HG03439 (cell line): ENCODE results near the gene SFT2D1.
"Not testable (repeated sequence)": the region's sequence is repeated elsewhere in the genome, so short reads cannot be mapped to it uniquely, and the experiment has no call there.

Experiments used
- ATAC-seq: cut with Tn5 transposase; IDR thresholded peaks from one replicate; pipeline ENCODE4 v1.9.1; 2021; ENCODE audit warnings: mild to moderate bottlenecking, moderate library complexity; ENCODE audit not compliant: unreplicated experiment

The SFT2D1 gene

DNA sequence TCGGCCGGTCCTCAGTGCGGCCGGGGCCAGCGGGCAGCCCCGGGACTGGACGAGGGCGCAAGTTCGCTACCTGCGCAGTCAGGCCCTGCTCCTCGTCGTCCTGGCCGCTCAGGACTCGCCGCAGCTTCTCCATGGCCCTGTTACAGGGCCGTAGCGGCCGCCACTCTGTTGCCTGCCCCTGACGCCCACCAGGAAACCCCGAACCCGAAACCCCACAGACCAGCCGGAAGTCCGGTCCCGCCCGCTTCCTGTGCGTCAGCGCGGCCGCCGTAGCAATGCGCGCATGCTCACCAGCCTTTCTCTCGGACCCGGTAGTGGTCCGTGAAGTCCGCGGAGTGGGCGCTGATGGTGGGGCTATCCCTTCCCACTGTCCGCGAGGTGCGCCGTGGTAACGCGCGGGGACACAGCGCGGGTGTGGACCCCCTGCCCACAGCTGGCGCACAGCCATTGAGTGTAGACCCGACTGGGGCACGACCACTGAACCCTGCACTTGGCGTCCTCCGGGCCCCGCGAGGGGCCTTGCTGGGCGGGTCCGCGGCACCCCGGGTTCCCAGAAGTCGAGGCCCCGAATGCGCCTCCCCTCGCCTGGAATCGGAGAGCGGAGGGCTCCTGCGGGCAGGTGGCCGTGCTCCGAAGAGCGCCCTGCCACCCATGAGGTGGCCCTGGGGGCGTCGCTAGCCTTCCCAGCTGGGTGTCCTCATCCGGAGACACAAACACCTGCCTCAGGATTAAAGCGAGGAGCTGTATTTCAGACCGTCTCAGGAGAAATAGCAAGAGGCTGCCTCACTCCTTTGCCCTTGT is at the start of gene SFT2D1:
Gene SFT2D1, minus strand, starts transcription at position 197 of the 801 bp plus-strand sequence. Its CDS starts 64 bp downstream, at position 133.
- peak; percentile 95 for ATAC-seq

DNA sequence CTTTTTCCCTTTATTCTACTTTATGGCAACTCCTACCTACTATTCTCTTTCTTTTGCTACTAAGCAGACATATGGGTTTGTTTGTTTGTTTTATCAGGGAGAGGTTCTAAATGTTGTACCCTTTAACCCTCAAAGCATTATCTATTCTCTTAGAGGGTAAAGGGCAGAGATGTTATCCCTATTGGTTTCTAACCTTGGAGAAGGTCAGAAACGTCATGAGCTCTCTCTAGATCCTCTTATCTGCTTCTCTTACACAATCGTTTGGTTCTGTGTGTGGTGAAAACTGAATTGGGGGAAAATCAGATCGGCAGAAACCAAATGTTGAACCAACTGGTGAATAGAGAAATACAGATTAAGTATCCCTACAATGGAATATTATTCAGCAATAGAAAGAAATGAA is 46.8 kb upstream of the SFT2D1 start:
- ATAC-seq, result no peak

DNA sequence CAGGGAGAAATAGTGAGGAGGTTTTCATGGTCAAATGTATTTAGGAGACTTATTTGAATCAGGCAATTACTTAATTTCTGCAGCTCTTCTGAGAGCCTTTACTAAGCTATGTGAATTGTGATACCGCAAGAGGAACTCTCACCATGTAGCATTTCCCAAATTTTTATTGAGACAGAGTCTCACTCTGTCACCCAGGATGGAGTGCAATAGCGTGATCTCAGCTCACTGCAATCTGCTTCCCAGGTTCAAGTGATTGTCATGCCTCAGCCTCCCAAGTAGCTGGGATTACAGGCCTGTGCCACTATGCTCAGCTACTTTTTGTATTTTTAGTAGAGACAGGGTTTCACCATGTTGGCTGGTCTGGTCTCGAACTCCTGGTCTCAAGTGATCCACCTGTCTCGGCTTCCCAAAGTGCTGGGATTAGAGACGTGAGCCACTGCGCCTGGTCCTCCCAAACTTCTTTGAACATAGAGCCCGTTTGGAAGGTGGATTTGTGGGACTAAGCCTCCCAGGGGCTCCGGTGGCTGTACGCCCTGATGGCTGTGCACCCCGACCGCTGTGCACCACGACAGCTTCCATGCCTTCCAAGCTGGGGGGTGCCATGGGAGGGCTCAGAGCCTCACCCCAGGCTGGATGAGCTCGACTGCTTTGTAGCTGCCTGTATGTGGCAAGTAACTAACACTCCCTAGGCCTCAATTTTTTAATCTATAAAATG is 46.1 kb upstream of the SFT2D1 start:
- no peak for ATAC-seq

DNA sequence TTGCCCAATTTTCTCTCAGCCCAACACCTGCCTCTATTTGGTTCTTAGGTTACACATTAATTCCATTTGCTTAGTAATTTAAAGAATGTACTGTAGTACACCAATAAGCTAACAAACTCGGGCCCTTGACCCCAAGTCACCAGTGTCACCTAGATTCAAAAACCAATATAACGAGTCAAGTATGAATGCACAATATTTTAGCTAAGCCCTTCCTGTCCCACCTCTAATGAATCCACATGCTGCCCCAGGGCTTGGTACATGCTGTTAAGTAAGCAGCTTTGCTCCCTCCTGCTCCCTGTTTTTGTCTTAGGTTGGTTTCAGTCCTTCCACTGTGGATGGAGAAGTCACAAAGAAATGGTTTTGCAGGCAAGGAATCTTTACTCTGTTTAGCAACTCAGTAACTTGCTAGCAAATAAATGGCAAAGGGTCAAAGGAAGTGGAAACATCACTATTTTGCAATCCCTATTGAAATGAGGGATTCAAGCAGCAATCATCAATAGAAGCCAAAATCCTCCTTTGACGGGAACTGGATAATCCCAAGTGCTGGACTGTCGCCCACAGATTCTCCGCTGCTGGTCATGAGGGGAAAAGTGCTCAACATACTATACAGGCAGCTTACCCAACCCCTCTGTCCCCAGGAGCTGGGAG is 45.4 kb upstream of the SFT2D1 start:
- no peak for ATAC-seq

DNA sequence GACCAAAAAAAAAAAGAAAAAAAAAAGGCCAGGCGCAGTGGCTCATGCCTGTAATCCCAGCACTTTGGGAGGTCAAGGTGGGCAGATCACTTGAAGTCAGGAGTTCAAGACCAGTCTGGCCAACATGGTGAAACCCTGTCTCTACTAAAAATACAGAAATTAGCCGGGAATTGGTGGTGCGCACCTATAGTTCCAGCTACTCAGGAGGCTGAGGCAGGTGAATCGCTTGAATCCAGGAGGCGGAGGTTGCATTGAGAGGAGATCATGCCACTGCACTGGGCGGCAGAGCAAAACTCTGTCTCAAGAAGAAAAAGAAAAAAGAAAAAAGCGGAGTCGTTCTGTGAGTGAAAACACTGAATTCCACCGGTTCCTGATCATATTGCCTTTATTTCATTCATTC is 44.8 kb upstream of the SFT2D1 start:
- ATAC-seq, result not testable (repeated sequence)

DNA sequence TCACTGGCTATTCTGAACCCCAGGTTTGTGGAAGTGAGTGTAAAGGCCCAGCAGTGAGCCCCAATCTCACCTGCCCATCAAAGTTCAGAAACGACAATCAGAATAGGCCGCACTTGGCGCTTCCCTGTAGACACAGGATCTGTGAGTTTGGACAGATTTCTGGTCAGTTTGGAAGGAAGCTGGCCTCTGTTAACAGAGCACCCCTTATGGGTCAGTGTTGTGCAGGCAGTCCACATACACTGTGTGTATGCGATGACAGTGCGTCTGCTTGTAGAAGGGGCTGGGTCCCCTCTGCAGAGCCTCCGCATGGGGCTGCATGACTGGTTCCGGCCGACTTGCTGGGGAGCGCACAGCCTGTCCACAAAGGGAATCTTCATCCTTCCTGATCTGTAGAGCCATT is 43.8 kb upstream of the SFT2D1 start:
- no peak for ATAC-seq

DNA sequence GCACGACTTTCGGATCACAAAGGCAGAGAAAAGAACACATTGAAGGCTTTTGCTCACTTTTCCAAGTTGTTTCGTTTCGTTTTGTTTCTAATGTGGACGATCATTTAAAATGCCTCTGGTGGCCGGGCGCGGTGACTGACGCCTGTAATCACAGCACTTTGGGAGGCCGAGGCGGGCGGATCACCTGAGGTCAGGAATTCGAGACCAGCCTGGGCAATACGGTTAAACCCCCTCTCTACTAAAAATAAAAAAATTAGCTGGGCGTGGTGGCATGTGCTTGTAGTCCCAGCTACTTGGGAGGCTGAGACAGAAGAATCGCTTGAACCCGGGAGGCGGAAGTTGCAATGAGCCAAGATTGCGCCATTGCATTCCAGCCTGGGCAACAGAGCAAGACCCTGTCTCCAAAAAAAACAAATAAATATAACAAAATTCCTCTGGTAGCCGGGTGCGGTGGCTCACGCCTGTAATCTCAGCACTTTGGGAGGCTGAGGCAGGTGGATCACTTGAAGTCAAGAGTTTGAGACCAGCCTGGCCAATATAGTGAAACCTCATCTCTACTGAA is 41.5 kb upstream of the SFT2D1 start:
- not testable (repeated sequence) for ATAC-seq

DNA sequence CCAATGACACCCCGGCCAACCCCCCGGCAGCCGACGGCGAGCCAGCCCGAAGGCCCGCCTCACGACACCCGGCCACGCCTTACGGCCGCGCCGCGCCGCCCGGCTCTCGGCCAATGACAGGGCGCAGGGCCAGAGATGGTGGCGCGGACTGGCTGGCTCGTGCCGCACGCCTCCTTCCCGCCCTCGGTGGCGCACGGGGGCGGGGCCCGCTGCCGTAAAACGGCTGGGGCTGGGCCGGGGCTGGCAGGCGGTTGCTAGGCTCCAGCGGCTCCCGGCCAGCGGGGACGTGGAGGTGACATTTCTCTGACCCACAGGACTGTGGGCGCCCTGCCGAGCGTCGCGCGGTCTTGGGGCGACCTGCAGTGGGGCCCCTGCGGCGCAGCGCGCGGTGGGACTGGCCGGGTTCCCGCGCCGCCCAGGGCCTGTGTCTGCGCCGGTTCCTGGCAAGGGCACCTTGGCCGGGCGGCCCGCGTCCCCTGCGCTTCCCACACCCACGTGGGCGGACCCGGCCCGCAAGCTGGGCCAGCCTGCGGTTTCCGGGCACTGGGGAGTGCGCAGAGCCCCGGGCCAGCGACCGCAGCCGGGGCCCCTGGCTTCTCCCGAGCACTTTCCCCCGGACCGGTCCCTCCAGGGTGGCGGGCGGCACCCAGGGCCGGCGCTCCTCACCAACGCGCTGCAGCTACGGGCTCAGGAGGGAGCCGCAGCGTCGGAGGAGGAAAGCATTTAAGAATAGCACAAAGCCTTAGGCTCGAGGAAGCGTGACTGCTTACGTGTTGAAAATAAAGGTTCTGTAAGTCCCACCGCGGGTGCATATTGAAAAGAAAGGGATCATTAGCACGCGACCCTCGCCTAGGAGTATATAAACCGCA is 40.8 kb upstream of the SFT2D1 start, which contains the start of gene MPC1:
Gene MPC1, minus strand, starts transcription at position 8 of the 869 bp plus-strand sequence. CDS start 64 bp downstream, outside the sequence.
- ATAC-seq, result peak; percentile 90

DNA sequence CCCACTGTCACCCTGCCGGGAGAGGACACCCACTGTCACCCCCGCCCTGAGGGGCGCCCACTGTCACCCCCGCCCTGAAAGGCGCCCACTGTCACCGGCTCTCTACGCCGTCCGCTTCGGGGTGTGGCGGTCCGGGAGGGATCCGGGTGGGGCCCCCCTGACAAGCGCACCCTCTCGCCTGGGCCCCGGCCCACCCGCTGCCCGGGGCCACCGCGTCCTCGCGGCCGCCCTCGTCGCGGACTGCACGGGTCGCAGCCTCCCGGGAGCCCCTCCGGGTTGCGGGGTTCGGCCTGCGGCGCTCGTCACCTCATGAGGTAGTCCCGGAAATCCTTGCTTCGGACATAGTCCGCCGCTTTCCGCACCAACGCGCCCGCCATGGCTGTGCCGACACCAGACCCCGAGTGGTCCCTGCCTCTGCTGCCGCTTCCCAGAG is 40.2 kb upstream of the SFT2D1 start:
- no peak for ATAC-seq

DNA sequence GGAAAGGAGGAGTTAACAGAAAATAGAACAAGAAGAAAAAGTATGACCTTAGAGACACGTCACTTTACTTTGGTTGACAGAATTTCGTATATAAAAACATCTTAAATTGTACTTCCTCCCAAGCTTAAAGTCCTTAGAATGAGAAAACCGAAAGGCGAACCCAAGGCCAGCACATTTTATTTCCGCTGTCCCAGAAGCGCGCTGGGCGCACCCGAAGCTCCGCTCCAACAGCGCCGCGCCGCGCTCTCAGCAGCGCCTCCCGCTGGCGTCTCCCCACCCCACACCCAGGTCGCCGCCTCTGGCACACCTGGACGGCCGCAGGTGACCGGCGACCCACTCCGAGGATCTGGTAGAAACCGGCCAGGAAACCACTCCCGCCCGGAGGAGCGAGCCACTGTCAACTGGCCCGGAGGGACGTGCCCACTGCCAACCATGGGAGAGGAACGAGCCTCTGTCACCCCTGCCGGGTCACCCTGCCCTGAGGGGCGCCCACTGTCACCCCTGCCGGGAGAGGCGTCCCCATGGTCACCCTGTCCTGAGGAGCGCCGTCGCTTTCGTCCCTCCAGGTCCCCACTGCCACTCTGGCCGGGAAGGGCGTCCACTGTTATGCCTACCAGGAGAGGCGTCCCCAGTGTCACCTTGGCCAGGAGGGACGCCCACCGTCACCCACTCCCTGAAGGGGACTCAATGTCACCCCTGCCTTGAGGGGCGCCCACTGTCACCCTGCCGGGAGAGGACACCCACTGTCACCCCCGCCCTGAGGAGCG is 39.6 kb upstream of the SFT2D1 start:
- peak; percentile 56 for ATAC-seq

DNA sequence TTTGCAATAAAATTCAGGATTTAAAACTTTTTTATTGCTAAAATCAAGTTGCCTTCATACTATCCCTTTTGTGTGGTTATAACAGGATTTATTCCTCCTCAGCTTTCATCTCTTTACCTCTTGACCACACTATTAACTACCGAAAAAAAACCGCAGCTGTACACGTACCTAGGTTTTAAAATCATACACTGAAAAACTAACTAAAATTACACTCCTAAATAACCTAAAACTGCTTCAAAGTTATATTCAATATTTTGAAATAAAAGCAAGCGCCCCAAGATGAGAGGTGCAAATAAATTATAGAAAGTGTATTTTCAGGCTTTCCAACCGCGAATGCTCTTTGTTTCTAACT is 39.0 kb upstream of the SFT2D1 start:
- no peak for ATAC-seq

DNA sequence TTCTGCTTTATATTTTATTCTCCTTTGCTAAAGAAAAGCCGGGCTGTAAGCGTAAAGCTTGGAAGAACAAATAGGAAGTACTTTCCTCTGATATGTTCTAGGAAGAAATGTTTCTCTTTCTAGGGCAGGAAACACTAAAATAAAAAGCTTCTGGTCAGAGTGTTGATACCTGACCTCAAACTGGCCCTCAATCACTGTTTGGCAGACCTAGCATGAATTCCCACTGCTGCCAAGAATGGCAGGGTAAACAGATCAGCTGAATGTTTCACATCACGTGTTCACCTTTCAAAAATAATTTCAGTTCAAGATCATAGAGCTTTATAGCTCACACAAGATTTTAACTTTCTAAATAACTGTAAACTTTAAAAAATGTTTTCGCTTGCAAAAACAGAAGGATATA is 37.5 kb upstream of the SFT2D1 start:
- ATAC-seq, result no peak

DNA sequence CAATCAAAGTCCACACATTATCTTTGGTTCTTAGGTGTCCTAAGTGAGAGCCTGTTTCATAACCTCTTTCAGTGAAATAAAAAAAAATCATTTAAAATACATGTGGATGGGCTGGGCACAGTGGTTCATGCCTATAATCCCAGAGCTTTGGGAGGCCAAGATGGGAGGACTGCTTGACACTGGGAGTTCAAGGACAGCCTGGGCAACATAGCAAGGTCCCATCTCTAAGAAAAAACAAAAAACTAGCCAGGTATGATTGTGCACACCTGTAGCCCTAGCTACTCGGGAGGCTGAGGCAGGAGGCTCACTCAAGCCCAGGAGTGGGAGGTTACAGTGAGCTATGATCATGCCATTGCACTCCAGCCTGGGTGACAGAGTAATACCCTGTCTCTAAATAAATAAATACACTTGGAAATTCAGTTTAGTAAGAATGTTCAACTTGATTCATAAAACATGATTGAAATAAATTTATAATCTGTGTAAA is 36.8 kb upstream of the SFT2D1 start:
- ATAC-seq, result no peak

DNA sequence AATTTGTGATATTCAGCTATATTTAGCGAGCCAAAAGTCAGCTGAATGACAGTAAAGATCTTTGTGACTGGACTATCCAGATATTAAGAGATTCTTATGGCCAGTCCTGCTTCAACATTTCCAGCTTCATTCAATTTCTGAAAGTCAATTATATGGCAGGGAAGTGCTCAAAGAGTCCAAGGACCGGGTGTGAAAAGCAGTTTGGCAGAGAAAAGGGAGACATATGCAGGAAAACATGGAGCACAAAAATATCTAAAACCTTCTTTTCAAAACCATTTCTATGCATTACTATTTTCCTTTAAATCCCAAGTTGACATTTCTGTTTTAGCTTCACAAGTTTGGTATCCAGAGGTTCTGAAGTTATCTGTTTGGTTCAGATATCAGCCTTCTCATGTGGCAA is 35.4 kb upstream of the SFT2D1 start:
- ATAC-seq, result no peak

DNA sequence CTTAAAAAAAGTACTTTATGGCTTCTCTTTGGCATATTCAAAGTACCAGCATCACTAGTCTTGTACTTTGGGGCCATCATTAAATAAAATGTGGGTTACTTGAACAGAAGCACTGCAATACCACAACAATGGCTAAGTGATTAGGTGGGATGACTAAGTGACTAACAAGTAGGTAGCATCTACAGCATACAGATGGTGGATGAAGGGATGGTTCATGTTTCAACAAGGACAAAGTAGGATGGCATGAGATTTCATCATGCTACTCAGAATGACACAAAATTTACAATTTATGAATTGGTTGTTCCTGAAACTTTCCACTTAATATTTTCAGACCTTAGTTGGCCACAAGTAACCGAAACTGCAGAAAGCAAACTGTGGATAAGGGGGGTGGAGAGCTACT is 32.7 kb upstream of the SFT2D1 start:
- ATAC-seq, result no peak

DNA sequence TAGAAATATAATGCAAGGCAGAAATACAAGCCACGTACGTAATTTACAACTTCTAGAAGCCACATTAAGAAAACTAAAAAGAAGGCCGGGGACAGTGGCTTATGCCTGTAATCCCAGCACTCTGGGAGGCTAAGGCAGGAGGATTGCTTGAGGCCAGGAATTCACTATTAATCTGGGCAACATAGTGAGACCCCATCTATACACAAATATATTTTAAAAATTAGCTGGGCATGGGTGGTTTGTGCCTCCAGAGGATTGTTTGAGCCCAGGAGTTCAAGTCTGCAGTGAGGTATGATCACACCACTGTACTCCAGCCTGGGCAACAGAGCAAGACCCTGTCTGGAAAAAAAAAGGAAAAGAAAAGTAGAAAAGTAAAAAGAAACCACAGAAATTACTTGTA is 28.1 kb upstream of the SFT2D1 start:
- ATAC-seq, result no peak

DNA sequence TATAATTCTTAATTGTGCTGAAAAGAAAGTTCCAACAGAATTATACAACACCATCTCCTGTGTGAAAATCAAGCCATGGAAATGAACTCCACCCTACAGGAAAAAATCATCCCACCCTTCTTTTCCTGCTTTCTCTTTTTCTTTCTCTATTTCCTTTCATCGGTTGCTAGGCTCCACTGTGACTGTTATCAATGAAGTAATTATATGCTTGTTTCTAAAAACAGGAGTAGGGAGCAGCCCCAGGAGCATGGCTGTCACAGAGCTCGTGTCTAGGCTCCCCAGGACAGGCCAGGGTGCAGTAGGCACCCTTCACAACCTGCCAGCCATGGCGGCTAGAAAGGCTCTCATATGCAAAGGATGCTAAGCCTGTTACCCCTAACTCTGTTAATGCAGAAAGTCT is 27.4 kb upstream of the SFT2D1 start:
- no peak for ATAC-seq

DNA sequence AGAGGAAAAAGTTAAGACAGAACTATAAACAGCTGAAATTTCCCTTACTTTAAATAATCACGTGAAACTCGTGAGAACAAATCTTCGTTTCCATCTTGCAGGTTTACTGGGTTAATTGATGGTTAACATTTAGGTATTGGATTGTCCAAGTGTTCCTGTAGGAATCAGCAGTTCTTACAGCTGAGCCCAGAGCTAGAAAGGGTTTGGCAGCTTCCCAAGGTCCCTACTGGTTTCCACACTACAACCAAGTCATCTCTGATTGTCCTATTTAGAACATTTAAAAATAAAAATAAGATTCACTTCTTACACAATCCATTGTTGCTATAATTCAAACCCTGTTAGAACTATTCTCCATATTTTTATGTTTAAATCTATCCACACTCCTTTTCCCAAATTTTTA is 24.6 kb upstream of the SFT2D1 start:
- no peak for ATAC-seq

DNA sequence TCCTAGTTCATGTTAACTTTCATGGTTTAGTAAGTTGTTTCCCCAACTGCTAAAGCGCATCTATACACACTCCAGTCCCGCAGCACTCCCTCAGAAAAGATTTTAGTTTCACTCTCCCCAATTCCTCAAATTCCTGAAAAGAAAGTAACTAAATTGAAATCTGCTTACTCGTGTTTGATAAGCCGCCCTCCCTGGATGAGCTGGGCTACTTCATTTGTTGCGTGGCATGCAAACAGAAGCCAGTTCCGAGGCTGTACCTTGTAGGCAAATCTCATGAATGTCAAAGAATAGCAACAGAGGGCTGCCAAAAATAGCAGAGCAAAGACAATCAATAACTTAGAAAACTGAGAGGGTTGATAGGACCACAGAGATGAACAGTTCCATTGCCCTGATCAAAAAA is 23.5 kb upstream of the SFT2D1 start:
- ATAC-seq, result no peak

DNA sequence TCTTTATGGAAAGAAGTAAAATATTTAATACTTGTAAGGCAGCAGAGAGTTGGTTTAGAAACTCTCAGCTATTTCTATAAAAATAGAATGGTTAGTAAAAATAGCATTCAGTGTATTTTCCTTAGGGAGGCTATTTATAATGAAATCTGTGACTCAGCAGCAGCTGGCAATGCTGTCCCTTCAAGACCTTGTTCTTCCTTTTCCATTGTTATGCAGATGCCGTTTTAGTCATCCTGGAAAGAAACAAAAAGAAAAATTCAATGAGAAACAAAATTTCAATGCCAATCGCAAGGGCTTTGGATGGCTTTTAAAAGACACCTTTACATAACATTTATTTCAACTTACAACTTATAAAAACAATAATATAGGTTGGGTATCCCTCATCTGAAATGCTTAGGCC is 22.9 kb upstream of the SFT2D1 start:
- ATAC-seq, result no peak
